CD4-positive, alpha-beta T cell treated with Interleukin-6 for 4 hours (primary cell): Measurements from ENCODE around the gene WDR45B.
A peak's percentile ranks its signal among the peaks of the same experiment; 100 is the strongest.
"Not testable (repeated sequence)": the region's sequence is repeated elsewhere in the genome, so short reads cannot be mapped to it uniquely, and the experiment has no call there.

Experiments used
- DNase-seq: peaks from one replicate; pipeline ENCODE4 v3.0.0-alpha.2; 2020; ENCODE audit warnings: mixed read lengths

WDR45B gene

GRCh38 chr17:82655523-82655922 is 7.3 kb upstream of the WDR45B start:
- DNase-seq, result no peak

DNA sequence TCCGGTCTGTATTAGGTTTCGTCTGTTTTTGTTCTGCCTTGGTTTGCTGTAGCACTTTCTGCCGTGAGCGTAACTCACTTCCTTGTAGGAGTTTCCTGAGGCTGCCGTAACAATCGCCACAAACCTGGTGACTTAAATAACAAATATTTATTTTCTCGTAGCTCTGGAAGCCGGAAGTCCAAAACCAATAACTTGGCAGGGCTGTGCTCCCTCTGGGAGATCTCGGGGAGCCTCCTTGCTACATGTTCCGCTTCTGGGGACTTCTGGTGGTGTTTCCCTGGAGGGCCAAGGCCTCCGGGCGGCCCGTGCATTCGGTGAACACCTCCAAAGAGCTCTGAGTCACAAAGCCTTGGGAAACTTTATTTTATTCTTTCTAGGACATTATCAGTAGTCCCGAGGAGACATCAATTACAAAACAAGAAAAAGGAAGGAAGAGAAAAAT is 6.8 kb upstream of the WDR45B start:
- no peak for DNase-seq

DNA sequence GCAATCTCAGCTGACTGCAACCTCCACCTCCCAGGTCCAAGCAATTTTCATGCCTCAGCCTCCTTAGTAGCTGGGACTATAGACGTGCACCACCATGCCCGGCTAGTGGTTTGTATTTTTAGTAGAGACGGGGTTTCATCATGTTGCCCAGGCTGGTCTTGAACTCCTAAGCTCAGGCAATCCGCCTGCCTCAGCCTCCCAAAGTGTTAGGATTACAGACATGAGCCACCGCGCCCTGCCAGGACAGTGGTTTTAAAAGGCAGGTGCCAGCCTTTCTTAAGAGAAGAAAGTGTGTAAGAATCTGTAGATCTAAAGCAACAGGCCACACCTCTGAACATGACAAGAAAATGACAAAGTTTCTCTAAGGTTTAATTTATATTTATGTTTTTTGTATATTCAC is 6.4 kb upstream of the WDR45B start:
- not testable (repeated sequence) for DNase-seq

DNA sequence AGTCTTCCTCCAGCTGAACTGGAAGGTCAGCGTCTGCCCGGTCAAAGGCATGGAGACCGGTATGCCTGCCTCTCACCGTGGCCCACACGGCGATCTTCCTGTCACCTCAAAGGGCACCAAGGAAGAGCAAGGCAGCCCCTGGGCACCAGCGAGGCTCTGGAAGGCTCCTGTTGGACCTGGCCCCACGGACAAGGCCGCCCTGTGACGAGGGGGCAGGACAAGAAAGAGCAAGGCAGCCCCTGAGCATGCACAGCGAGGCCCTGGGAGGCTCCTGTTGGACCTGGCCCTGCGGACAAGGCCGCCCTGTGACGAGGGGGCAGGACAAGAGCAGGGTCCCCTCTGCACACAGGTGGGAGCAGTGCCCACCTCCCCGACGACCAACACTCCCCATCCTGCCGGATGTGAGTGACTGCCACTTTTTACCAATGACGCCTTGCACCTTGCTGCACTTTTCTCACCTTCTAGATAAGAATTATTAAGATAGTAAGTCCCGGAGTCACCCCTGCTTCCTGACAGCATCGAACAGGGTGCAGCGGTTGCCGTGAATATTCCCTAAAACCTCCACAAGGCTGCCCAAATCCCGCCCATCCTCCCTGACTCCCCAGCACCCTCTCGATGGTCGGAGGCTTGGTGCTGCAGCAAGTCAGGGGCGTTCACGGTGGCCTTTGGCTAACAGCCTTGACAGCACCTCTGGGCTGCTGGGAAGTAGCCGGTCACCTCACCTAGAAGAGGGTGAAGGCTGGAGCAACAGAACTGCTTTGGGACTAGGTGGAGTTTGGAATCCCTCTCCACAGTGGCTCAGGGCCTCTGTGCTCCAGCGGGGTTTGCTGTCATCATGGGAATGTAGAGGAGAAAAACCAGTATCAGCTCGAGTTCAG is 5.6 kb upstream of the WDR45B start:
- no peak for DNase-seq

DNA sequence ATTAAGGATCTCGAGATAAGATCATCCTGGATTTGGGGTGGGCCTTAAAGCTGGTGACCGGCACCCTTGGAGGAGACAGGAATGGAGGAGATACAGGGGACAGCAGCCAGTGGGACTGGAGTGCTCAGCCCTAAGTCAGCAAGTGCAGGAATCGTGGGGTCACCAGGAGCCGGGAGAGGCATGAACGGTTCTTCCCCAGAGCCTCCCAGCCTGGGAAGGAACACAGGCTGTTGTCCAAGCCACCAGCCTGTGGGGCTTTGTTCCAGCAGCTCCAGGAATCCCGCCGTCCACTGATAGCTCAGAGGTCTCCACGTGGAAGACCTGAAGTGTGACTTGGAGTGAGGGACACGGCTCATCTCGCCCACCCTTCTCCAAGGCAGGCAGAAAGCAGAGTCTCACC is 2.5 kb upstream of the WDR45B start:
- DNase-seq, result no peak

GRCh38 chr17:82649501-82650261 is 1.4 kb upstream of the WDR45B start:
- no peak for DNase-seq

DNA sequence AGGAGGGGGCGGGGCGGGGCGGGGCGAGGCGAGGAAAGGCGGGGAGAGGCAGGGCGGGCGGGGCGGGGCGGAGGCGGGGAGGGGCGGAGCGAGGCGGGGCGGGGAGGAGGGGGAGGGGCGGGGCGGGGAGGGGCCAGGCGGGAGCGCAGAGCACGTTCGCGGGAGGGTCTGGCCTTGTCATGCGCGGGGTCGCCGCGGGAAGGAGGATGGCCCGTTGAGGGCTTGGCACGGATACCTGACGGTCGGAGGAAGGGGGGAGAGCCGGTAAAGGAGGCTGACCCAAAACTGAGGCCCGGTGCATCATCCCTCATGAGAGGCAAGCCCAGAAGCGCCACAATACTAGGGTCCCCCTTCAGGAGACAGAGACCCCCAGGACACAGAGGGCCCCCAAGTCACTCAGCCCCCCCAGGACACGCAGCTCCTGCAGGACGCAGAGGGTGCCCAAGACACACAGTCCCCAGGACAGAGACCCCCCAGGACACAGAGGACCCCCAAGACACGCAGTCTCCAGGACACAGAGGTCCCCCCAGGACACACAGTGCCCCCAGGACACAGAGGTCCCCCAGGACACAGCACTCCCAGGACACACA is 593 bp upstream of the WDR45B start:
- DNase-seq, result no peak

- peak; percentile 42 for DNase-seq
Measured at GRCh38 chr17:82647593-82648164, 565 bp downstream of the WDR45B start.

- no peak for DNase-seq
Measured at GRCh38 chr17:82645516-82645915, 2.7 kb downstream of the WDR45B start.

- DNase-seq, result no peak
Measured at GRCh38 chr17:82644148-82644547, 4.1 kb downstream of the WDR45B start.

GRCh38 chr17:82642022-82642421 is 6.2 kb downstream of the WDR45B start:
- no peak for DNase-seq

GRCh38 chr17:82640036-82640435 is 8.2 kb downstream of the WDR45B start:
- DNase-seq, result no peak

DNA sequence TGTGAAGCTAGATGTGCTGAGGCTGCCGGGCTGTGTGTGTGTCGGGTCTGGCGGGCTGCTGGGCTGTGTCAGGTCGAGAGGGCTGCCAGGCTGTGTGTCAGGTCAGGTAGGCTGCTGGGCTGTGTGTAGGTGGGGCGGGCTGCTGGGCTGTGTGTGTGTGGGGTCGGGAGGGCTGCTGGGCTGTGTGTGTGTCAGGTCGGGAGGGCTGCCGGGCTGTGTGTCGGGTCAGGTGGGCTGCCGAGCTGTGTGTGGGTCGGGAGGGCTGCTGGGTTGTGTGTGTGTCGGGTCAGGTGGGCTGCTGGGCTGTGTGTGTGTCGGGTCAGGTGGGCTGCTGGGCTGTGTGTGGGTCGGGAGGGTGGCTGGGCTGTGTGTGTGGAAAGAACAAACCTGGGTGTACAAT is 8.6 kb downstream of the WDR45B start:
- DNase-seq, result no peak

DNA sequence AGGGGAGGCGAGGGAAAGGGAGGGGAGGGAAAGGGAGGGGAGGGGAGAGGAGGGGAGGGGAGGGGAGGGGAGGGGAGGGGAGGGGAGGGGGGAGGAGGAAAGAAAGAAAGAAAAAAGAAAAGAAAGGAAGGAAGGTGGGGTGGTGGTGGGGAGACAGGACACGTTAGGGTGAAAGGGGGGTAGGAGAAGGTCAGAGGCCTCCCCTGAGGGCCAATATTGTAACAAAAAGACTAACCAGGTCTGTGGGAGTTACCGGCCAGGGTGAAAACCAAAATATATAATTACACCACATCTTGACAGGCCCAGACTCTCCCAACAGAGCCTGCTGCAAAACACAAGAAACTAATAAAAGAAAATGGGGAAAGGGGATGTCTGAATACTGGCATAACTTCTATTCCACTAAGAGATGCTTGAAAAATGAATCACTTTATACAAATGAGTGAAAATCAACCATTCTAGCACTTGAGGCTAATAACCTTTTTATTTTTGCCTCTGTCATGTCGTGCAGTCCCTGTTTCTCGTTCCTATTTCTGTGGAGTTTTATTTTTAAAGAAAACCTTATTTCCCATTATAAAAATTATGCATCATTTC is 10.0 kb downstream of the WDR45B start:
- no peak for DNase-seq

- no peak for DNase-seq
Measured at GRCh38 chr17:82636626-82637598, 11.3 kb downstream of the WDR45B start.

DNA sequence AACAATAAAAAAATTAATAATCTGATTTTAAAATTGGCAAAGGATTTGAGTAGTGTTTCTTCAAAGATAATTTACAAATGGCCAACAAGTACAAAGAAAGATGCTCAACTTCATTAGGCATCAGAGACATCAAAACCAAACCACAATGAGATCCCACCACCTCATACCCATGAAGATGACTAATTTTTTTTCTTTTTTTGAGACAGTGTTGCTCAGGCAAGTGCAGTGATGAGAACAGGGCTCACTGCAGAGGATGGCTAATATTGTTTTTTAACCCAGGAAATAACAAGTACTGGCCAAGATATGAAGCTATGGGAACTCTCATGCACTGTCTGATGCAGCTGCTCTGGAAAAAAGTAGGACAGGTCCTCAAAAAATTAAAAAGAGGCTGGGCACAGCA is 14.9 kb downstream of the WDR45B start:
- no peak for DNase-seq

GRCh38 chr17:82632451-82632850 is 15.8 kb downstream of the WDR45B start:
- DNase-seq, result no peak

GRCh38 chr17:82631544-82631943 is 16.7 kb downstream of the WDR45B start:
- DNase-seq, result no peak

- DNase-seq, result no peak
Measured at GRCh38 chr17:82630212-82630611, 18.0 kb downstream of the WDR45B start.

DNA sequence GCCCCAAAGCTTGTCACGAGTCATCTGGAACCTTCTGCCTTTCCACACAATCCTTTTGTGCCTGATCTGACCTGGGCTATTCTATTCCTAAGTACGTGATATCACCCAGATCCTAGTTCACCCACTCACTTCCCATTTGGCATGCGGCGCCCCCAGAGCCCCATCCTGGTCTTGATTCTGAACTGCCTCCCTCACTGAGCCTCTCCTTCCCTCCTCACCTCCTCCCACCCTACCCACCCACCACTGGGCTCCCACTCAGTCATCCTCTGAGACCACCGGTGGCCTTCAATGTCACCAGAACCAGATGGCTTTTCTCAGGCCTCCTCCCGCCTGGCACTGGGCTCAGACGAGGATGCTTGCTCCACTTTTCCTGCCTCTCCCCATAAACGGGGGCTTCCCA is 18.5 kb downstream of the WDR45B start:
- no peak for DNase-seq

DNA sequence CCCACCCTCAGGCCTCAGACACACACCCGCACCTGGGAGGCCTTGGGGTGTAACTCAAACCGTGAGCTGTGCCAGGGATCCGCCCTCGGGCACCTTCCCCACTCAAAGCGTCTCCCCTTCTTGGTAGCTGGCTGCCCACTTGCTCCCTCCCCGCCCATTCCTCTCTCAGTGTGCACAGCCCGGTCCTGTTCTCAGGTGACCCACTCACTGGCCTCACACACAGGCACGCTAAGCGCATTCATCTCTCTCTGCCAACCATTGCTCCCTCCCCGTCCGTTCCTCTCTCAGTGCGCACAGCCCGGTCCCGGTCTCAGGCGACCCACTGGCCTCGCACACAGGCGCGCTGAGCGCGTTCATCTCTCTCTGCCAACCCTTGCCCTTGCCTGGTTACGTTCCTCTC is 20.8 kb downstream of the WDR45B start:
- no peak for DNase-seq

DNA sequence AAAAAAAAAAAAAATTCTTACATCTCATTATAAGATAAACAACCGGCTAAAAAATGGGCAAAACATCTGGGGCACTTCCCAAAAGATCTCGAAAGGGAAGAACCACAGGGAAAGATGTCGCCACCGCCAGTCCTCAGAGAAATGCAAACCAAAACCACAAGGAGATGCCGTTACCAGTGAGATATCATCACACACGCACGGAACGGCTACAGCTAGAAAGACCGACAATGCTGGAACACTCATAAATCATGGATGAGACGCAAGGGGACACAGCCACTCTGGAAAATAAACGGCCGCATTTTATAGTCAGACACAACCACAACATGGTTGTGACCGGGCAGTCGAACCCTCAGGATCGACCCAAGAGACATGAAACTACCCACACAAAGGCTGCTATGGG is 24.5 kb downstream of the WDR45B start:
- DNase-seq, result no peak
